HCT116 (cell line): ENCODE results near the gene SLBP. TPM values are rescaled to one million over a fixed set of nuclear protein-coding genes. Genes with fewer than 3 reads are reported as not detected.

ENCODE experiments used
- ATAC-seq: fragments of 200-7000 bp; cut with Tn5 transposase; 2 replicates; pipeline ENCODE4 v1.9.1; 2020; ENCODE audit warnings: mild to moderate bottlenecking, moderate library complexity
- BruUV-seq: library from RNA; stranded (reverse); fragments of 400-500 nt; replicated peaks from 2 replicates; lab custom pipeline; 2021; lab: Mats Ljungman, UMichigan
- CTCF ChIA-PET: fragments of 300-600 bp; sonication (Branson Sonifier 250); formaldehyde crosslinking; loops from one replicate; lab custom pipeline; 2021; ENCODE audit warnings: antibody characterized with exemption; lab: Charles Lee
- POLR2A ChIA-PET: fragments of 300-600, 350-600 bp; sonication (Branson Sonifier 250); formaldehyde crosslinking; loops from one replicate; lab custom pipeline; 2021; ENCODE audit warnings: antibody characterized with exemption; lab: Charles Lee
- RAD21 ChIA-PET, 2 experiments: fragments of 300-600 bp; sonication (Branson Sonifier 250); formaldehyde crosslinking; loops; one replicate each; lab custom pipeline; 2023; ENCODE audit warnings: low total read pairs in 2 of 2; ENCODE audit not compliant: uncharacterized antibody in 2 of 2, unreplicated experiment in 2 of 2, low non-redundant PET in 1 of 2; lab: Charles Lee
- DNase-seq: peaks from one replicate; pipeline ENCODE4 v3.0.0-alpha.2; 2010; ENCODE audit warnings: low read depth, low spot score
- H2AFZ ChIP-seq: fragments of 200-600 bp; shearing (Covaris generic), sonication (generic); 2 replicates; pipeline ENCODE4 v1.6.1; 2017; ENCODE audit warnings: low read depth, mixed run types, mixed read lengths, antibody characterized with exemption, low read length; ENCODE audit not compliant: poor library complexity, severe bottlenecking
- H3K27ac ChIP-seq: 2 replicates; pipeline ENCODE4 v1.5.1; 2012; ENCODE audit warnings: low read depth, low read length
- H3K27me3 ChIP-seq: fragments of 200-600 bp; sonication (generic); 2 replicates; pipeline ENCODE4 v1.6.1; 2016; ENCODE audit warnings: mixed run types, low read length, mixed read lengths; ENCODE audit not compliant: insufficient read depth
- H3K36me3 ChIP-seq, 2 experiments: fragments of 200-500 bp in 1 of 2; fragments of 200-600 bp in 1 of 2; sonication (Bioruptor generic) in 1 of 2; sonication (generic) in 1 of 2; 2 replicates each; pipeline versions ENCODE4 v1.5.1 to v1.6.1; 2014 to 2016; ENCODE audit warnings: low read length in 2 of 2, inconsistent platforms in 1 of 2, mixed read lengths in 1 of 2, mixed run types in 1 of 2; ENCODE audit not compliant: insufficient read depth in 2 of 2, control insufficient read depth in 1 of 2
- H3K4me1 ChIP-seq, 2 experiments: fragments of 200-600 bp in 1 of 2; sonication (generic) in 1 of 2; 2 replicates each; pipeline versions ENCODE4 v1.5.1 to v1.6.1; 2012 to 2017; ENCODE audit warnings: low read length in 2 of 2, inconsistent platforms in 1 of 2, mild to moderate bottlenecking in 1 of 2, mixed read lengths in 1 of 2, mixed run types in 1 of 2, moderate library complexity in 1 of 2; ENCODE audit not compliant: insufficient read depth in 2 of 2, control insufficient read depth in 1 of 2
- H3K4me2 ChIP-seq: fragments of 200-600 bp; sonication (generic); 2 replicates; pipeline ENCODE4 v1.6.1; 2017; ENCODE audit warnings: mixed run types, low read length, mixed read lengths
- H3K4me3 ChIP-seq, 2 experiments: fragments of 200-600 bp in 1 of 2; sonication (generic) in 1 of 2; replicated peaks in 1 of 2; 2 replicates each; pipeline ENCODE4 v1.5.1; 2011 to 2016; ENCODE audit warnings: low read length in 2 of 2, control low read depth in 1 of 2, low read depth in 1 of 2, mild to moderate bottlenecking in 1 of 2, mixed read lengths in 1 of 2, mixed run types in 1 of 2
- H3K79me2 ChIP-seq: fragments of 200-600 bp; sonication (generic); 2 replicates; pipeline ENCODE4 v1.6.1; 2017; ENCODE audit warnings: mild to moderate bottlenecking, mixed run types, low read length, moderate library complexity, mixed read lengths; ENCODE audit not compliant: insufficient read depth
- H3K9ac ChIP-seq: fragments of 200-600 bp; sonication (generic); 2 replicates; pipeline ENCODE4 v1.6.1; 2016; ENCODE audit warnings: low read length, mixed read lengths
- H3K9me2 ChIP-seq: fragments of 200-600 bp; sonication (generic), shearing (Covaris generic); 2 replicates; pipeline ENCODE4 v1.6.1; 2017; ENCODE audit warnings: mixed run types, mild to moderate bottlenecking, moderate library complexity; ENCODE audit not compliant: insufficient read depth
- H3K9me3 ChIP-seq, 2 experiments: fragments of 200-500 bp in 1 of 2; fragments of 200-600 bp in 1 of 2; sonication (Bioruptor generic) in 1 of 2; sonication (generic) in 1 of 2; 2 replicates each; pipeline ENCODE4 v1.6.1; 2014 to 2017; ENCODE audit warnings: low read length in 2 of 2, mixed read lengths in 2 of 2, inconsistent platforms in 1 of 2, low read depth in 1 of 2, mild to moderate bottlenecking in 1 of 2, mixed run types in 1 of 2, moderate library complexity in 1 of 2; ENCODE audit not compliant: control insufficient read depth in 1 of 2, insufficient read depth in 1 of 2
- H4K20me1 ChIP-seq: fragments of 200-600 bp; sonication (generic), shearing (Covaris generic); 2 replicates; pipeline ENCODE4 v1.6.1; 2017; ENCODE audit warnings: mixed run types, mild to moderate bottlenecking, moderate library complexity; ENCODE audit not compliant: insufficient read depth
- CBX3 ChIP-seq: IDR thresholded peaks from 2 replicates; pipeline ENCODE4 v1.6.1; 2012; ENCODE audit warnings: low read depth
- EGR1 ChIP-seq: IDR thresholded peaks from 2 replicates; pipeline ENCODE4 v1.6.1; 2012; ENCODE audit warnings: low read depth
- EZH2phosphoT487 ChIP-seq: fragments of 200-600 bp; IDR thresholded peaks from 2 replicates; pipeline ENCODE4 v1.6.1; 2018; ENCODE audit warnings: antibody characterized with exemption, borderline replicate concordance
- JUND ChIP-seq: IDR thresholded peaks from 2 replicates; pipeline ENCODE4 v1.6.1; 2012
- POLR2A ChIP-seq: IDR thresholded peaks from 2 replicates; pipeline ENCODE4 v1.7.0; 2011; ENCODE audit warnings: borderline replicate concordance; ENCODE audit not compliant: insufficient read depth, insufficient read length; ENCODE audit errors: extremely low read depth
- POLR2AphosphoS5 ChIP-seq: IDR thresholded peaks from 2 replicates; pipeline ENCODE4 v1.6.1; 2011; ENCODE audit warnings: mild to moderate bottlenecking, low read depth, low read length, moderate library complexity
- REST ChIP-seq: IDR thresholded peaks from 2 replicates; pipeline ENCODE4 v1.6.1; 2012; ENCODE audit warnings: low read depth
- SRF ChIP-seq: IDR thresholded peaks from 2 replicates; pipeline ENCODE4 v1.6.1; 2012; ENCODE audit warnings: low read depth
- TCF7L2 ChIP-seq: IDR thresholded peaks from 2 replicates; pipeline ENCODE4 v1.7.0; 2011; ENCODE audit warnings: borderline replicate concordance, inconsistent platforms; ENCODE audit not compliant: insufficient read depth, insufficient read length; ENCODE audit errors: extremely low read depth
- YY1 ChIP-seq: IDR thresholded peaks from 2 replicates; pipeline ENCODE4 v1.6.1; 2011; ENCODE audit warnings: low read length, low read depth, moderate library complexity, mild to moderate bottlenecking; ENCODE audit not compliant: insufficient replicate concordance; ENCODE audit errors: extremely low read depth
- ZBTB33 ChIP-seq: IDR thresholded peaks from 2 replicates; pipeline ENCODE4 v1.6.1; 2011; ENCODE audit warnings: mild to moderate bottlenecking, low read length, moderate library complexity; ENCODE audit not compliant: insufficient replicate concordance; ENCODE audit errors: extremely low read depth
- ZFX ChIP-seq: fragments of 450-650 bp; IDR thresholded peaks from 2 replicates; pipeline ENCODE4 v1.6.1; 2017
- ZNF274 ChIP-seq: fragments of 200-500 bp; sonication (Bioruptor generic); IDR thresholded peaks from 2 replicates; pipeline ENCODE4 v1.6.1; 2014; ENCODE audit warnings: mild to moderate bottlenecking, low read depth, low read length, inconsistent platforms
- intact Hi-C: fragments of 100-400 bp; cut with micrococcal nuclease; formaldehyde crosslinking; loops from 2 replicates; pipeline ENCODE4 v1.10.0; 2022
- total RNA-seq: library from RNA; stranded (reverse); gene quantifications from one replicate; pipeline ENCODE4 v1.2.1, GENCODE V29; 2021; ENCODE audit not compliant: unreplicated experiment

The SLBP gene
- total RNA-seq, 1 experiment from 2014 or later, result 101 TPM

GRCh38 chr4:1691737-1692373, 20.3 kb downstream of the SLBP start:
- H3K36me3 ChIP-seq, result peaks cover 39 to 56% of the 10 kb centered on the region in 2 experiments
- CTCF ChIA-PET, result interaction anchor here (1.0 kb wide), 1 partner anchor 34 kb away, joined by 3 read pairs; no protein-coding TSS in a partner anchor
- no peaks in the 10 kb centered on the region for H3K9me3 ChIP-seq
- no peak overlapping the region for H3K27ac ChIP-seq
- no peak for TF ChIP-seq CBX3
- TF ChIP-seq SRF, result no peak
- TF ChIP-seq JUND, result no peak
- no peak for TF ChIP-seq POLR2A
- no peak for TF ChIP-seq EZH2phosphoT487
- TF ChIP-seq POLR2AphosphoS5, result no peak
- no peak for TF ChIP-seq EGR1
- no peak for TF ChIP-seq YY1
- TF ChIP-seq ZBTB33, result no peak
- no peak for TF ChIP-seq REST
- TF ChIP-seq TCF7L2, result no peak
- no peak for TF ChIP-seq ZFX
- no peak for TF ChIP-seq ZNF274
- TF ChIP-seq, all 23 proteins: peak for 0
- H3K27me3 ChIP-seq, result no peaks in the 10 kb centered on the region
- H3K79me2 ChIP-seq, result peaks cover 22% of the 10 kb centered on the region
- no peaks in the 10 kb centered on the region for H3K9me2 ChIP-seq
- H3K4me2 ChIP-seq, result no peak overlapping the region
- intact Hi-C loops, result no loop called here
- DNase-seq (no peak), ATAC-seq (no peak)
- H3K9ac ChIP-seq, result no peak overlapping the region
- RAD21 ChIA-PET, result no interaction called here
- H2AFZ ChIP-seq, result no peak overlapping the region
- peaks cover 4% of the 10 kb centered on the region; the same call in 1 of the 2 replicates for H4K20me1 ChIP-seq
- no peaks in the 10 kb centered on the region for H3K4me1 ChIP-seq
- no TSS peak for BruUV-seq
- no peak overlapping the region for H3K4me3 ChIP-seq
- POLR2A ChIA-PET, result no interaction called here
